Activated T-helper 1 cell treated with anti-CD3 and anti-CD28 coated beads, Interleukin-2, amount 50 U/mL, for 16 hours (primary cell): ENCODE data around the gene CAMK1D.
"Not testable (repeated sequence)": the region's sequence is repeated elsewhere in the genome, so short reads cannot be mapped to it uniquely, and the experiment has no call there.

Experiments
- DNase-seq, 2 donors: peaks; one replicate each; pipeline ENCODE4 v3.0.0-alpha.2; 2020; ENCODE audit warnings: low read depth in 1 of 2, low spot score in 1 of 2

The CAMK1D gene

DNA sequence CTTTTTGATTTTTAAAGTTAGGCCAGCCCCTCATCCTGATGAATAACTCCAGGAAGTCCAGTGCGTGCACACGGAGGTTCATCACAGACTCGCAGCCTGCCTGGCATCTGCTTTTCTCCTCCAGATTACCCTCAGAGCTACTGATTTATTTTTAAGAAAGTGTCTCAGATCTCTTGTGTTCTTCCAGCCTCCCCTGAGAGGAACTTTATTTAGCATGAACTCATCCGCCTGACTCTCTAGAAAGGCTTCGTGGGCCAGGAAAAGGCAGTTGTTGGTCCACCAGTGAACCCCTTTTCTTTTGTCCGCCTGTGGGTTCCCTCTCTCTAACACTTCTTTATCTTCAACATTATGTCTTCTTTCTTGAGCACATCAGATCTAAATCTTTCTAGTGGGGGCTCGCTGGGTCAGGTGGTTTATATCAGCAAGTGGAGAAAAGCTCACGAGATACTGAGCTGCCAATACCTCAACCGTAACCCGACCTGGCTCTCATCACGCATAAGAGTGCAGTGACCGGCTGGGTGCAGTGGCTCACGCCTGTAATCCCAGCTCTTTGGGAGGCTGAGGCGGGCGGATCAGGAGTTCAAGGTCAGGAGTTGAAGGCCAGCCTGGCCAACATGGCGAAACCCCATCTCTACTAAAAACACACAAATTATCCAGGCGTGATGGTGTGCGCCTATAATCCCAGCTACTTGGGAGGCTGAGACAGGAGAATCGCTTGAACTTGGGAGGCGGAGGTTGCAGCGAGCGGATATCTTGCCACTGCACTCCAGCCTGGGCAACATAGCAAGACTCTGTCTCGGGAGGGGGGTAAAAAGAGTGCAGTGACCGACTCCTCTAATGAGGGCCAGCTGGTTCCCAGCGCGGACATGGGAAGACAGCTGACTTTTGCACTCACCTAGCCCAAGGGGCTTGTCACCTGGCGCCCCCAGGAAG is 489.9 kb downstream of the CAMK1D start:
- no peak for DNase-seq

DNA sequence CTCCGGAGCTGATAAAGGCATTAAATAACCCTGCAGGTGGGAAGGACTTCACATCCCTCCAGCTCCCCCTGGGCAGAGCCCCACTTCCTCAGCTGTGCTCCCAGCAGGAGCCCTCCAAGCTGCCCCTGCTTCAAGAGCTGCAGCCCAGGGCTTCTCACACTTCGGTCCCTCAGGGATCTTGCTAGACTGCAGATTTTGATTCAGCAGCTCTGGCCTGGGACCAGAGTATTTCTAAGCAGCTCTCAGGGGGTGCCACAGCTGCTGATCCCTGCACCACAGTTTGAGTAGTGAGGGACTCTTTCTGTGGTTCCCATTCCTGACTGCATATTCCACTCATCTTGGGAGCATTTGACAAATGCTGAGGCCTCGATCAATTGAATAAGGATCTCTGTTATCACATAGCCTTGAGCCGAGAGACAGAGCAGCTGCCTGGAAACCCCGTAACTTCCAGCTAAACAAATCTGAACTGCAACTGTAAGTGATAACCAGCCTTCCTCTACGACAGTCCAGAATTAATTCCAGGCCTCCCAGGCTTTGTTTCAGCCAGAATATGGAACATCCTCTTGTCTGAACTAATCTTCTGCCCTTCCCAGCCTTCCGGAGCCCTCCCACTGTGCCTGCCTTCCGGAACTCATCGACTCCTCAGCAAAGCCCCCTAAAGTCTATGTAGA is 490.7 kb downstream of the CAMK1D start:
- no peak for DNase-seq

DNA sequence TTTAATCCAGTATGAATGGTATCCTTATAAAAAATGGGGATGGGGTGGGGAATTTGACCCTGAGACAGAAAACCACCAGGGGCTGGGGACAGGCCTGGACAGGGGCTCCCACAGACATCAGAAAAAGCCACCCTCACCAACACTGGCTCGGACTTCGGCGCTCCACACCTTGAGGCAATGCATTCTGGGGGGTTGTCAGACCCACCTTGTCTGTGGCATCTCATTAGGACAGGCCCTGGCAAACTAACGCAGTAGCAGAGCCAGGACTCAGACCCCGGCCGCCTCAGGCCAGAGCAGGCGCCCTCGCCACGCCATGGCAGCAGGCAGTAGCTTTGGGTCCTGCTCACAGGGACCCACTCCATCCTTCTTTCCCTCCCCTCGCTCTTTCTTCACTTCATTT is 492.1 kb downstream of the CAMK1D start:
- no peak for DNase-seq

DNA sequence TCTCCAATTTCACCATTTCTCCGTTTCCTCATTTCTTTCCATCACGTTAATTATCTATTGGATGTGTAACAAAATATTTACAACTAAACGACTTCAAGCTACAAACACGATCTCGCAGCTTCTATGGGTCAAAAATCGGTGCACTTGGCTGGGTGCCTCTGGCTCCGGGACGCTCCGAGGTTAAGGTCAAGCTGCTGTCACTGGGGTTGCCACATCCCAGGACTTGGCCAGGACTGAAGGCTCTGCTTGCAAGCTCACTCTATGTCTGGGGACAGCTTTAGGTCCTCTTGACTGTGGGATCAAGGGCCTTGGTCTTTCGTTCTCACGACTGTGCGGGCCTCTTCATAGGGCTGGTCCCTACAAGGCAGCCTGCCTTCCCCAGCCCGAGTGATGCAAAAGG is 492.5 kb downstream of the CAMK1D start:
- DNase-seq: no peak

DNA sequence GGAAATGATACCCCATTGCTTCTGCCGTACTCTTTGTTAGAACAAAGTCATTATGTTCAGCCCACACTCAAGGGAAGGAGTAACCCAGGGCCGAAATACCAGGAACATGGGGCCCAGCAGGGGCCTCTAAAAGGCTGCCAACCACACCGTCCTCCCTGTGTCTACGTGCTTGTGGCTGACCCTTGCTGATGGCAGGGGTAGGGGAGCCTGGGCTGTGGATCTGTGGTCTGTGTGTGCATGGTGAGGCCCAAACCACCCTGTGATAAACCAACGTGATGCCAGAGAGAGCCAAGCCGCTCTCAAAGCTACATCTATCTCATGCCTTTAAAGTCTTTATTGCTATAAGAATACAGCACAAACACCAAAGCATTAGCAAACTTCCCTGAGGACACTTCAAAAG is 493.0 kb downstream of the CAMK1D start:
- DNase-seq: no peak

DNA sequence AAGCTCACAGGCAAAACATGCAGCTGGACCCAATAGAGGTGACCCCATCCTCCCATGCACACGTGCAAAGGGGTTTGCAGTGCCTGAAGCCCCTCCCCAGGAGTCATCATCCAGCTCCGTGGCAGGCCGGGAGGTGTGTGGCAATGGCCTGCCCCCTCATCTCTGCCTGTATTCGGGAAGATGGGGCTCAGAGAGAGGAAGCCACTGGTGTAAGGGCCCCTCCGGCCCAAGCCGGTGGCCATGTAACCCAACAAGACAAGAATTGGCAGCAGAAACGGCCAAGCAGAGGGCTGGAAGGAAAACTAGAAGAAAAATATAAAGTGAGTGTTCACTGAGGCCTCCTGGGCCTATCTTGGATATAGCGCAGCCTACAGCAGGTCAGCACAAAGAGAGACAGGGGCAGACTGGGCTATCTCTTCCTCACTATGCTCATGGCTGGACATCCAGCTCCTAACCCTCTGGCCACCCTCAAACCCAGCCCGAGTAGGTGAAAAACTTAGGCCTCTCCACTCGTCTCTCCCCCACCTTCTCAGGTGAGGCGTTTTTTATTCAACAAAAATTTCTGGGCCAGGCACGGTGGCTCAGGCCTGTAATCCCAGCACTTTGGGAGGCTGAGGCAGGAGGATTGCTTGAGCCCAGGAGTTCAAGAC is 494.1 kb downstream of the CAMK1D start:
- DNase-seq: no peak

DNA sequence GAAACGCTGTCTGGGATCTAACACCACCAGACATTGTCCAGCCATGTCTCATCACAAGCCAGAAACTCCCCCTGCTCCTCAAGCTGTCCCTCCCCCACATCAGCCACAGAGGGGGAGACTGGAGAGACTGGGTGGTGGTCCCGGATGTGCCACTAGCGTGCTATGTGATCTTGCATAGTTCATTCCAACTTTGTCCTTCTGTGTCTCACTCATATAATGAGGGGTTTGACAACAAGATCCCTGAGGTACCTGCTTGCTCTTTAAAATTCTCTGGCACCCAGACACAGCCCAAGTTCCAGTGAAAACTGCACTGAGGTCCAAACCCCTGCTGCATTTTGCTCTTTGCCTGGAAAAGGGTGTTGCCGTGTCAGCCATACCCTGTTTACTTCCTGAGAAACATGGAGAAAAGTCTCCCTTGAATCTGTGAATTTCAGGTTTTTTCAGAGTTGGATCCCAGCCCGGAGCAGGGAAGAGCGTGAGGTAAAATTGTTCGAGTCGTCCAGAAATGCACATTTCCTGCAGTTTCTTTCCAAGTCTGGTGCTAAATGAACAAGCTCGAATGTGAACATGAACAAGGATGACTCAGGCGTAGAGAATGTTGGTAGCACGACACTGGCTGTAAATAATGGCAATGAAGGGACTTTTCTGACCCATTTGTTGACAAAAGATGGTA is 495.6 kb downstream of the CAMK1D start:
- no peak for DNase-seq

DNA sequence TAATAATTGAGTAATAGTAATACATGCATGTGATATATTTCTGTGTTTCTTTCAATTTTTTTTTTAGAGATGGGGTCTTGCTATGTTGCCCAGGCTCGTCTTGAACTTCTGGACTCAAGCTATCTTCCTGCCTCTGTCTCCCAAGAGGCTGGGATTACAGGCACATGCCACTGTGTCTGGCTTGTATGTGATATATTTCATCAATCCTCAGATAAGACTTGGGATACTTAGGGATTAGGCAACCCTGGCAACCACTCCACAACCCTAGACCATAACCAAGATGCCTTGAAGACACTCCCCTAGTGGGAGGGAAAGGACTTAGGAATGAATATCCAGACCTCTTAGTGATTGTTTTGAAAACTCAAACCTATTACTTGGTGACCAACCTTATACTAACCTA is 497.4 kb downstream of the CAMK1D start:
- no peak for DNase-seq

DNA sequence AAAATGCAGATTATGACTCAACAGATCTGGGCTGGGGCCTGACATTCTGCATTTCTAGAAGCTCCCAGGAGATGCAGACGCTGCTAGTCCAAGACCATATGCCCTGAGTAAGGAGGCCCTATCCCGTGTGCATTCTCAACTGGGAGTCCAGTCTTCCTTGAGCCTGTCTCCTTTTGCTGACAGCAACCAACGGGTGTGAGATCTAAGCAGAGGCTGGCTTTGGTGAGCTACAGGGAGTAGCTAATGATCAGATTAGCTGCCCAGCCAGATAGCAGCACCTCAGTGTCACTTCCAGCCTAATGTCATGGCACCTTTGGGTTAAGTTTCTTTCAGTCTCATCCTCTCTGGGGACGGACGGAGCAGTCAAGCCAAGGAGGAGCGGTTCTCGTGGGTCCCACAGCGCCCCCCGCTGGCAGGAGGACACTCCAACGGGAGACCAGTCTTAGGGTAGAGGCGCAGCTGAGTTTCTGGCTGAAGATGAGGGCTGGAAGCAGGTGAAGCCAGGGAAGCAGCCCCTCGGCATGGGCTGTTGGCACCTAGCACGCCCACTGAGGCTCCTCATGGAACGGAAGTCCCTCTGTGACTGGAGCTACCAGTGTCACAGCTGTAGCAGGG is 498.1 kb downstream of the CAMK1D start:
- DNase-seq: no peak

DNA sequence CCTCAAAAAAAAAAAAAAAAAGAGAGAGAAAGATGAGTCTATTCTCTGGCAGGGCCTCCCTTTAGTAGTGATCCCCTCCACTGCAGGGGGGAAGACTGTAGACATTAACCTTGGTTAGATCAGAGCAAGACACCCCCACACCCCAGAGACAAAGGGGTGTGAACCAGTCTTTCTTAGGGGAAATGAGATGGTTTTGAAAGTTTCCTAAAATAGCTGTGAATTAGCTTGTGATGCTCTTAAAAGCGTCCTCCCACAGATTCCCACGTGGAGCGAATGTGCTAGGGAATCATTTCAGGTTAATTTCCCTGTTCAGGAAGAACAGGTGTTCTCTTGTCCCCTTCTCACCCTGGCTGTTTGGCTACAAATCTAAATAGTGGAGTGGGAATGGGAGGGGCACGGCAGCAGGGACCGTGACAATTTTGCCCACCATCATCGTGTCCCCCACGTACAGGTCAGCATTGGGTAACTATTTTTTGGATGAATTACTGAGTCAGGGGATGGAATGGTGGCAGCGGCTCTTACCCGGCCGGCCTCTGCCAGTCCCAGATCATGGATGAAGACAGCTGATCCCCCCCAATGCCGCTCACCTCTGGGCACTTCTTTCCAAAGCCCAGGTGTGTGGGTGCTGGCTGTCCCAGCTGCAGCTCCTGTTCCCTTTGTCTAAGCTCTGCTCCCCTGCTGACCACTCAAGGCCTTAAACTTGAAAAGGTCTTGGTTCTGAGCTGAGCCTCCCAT is 499.3 kb downstream of the CAMK1D start:
- DNase-seq: no peak

DNA sequence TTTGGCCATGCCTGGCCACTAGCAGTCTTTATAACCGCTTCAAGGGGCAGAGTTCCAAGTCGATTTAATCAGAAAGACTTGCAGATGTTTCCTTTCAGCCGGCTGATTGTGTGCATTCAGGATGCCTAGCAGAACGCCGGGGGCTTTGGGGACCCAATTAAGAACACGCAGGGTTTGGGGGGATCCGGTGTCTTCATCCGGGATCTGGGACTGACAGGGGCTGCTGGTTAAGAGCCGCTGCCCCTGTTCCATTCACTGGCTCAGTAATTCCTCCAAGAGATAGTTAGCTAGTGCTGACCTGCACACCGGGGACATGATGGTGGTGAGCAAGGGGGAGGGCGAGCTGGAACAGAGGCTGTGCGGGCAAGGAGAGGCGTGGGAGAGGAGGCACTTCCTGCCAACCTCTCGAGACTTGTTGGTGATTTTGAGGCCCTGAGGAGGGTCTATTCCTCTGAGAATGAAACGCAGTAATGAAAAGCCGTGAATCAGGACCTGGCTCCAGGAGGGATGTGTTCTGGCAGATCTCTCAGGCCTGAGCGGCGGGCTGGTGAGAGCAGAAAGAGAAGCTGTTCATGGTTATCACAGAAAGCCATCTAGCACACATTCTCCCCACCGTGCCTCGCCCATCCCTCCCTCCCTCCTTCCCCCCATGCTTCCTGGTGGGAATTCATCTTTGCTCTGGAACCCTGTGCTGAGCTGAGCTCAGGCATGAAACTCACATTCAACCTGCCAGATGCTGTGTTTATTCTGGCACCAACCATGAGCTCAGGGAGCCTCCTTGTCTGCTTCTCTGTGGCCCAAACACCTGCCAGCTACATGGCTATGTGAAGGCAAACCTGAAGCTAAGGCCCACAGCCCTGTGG is 500.2 kb downstream of the CAMK1D start:
- no peak for DNase-seq

DNA sequence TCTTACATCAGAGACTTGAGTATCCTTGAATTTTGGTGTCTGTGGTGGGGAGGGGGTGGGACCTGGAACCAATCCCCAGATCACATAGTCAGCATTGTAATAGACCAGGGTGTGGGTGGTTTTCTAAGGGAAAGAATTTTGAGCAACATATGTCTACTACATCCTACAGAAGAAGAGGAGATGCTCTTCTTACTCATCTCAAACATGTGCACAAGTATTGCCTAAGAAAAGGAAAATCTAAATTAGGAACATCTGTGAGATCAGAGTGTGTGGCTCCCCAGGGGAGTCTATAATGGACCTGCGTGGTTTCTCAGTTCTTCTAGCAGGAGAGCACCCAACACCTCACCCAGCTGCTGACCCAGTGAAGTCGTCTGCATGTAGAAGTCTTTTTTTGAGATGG is 503.3 kb downstream of the CAMK1D start:
- no peak for DNase-seq

DNA sequence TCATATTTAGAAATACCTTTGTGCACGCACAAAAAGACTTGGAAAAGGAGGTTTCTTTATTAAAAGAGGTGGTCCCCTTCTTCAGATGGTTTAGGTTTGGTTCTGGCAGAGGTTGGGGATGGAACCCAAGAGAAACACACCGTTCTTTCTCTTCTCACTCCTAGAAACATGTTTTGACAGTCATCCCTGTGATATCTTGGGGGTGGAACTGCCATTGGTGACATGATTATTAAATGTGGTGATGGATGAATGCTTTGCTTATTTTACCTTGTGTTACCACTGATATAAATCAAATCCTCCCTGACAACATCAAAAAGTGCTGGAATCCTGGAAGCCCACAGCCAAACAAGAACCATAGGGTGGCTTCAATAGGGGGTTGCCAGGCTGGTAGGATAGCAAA is 505.6 kb downstream of the CAMK1D start:
- no peak for DNase-seq

DNA sequence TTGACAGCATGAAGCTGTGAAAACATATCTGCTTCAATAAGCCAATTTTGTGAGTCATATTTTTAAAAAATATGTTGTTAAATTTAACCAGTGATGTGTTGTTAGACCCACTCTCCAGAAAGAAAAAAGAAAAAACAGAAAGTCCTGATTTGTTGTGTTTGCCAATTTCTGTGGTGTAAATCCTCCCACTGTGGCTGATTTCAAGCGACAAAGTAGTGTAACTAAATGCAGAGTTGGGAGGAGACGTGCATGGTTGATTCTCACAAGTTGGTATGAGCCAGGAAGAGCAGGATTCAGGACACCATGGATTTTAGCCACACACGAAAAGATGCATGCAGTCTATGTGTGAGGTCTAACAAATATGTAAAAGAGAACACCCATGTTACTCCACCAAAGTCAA is 513.1 kb downstream of the CAMK1D start:
- no peak for DNase-seq

DNA sequence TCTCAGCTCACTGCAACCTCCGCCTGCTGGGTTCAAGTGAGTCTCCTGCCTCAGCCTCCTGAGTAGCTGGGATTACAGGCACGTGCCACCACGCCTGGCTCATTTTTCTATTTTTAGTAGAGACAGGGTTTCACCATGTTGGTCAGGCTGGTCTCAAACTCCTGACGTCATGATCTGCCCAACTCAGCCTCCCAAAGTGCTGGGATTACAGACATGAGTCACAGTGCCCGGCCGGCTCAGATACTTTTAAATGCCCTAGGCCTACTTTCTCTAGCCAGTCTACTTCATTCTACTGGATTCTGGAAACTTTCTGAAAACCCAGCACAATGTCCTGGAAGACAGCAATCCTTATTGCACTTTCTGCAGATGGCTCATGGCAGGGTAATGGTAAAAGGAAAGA is 516.2 kb downstream of the CAMK1D start:
- DNase-seq: not testable (repeated sequence)

DNA sequence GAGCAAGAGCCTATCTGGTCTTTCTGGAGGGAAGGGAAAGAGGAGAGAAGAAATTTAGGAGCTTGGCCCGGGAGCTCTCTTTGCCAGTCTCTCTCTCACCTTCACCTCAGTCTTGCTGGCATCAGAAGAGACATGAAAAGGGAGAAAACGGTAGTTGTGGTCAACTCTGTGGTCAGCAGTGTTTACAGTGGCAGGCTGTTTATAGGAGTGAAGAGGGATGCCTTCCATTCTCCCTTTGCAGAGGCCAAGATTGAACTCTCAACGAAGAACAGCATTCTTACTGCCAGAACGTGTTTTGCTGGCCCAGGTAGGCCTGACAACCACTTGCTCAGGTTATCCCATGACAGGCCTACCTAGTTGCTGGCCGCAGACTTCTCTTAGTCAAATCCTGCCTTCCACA is 518.9 kb downstream of the CAMK1D start:
- no peak for DNase-seq

DNA sequence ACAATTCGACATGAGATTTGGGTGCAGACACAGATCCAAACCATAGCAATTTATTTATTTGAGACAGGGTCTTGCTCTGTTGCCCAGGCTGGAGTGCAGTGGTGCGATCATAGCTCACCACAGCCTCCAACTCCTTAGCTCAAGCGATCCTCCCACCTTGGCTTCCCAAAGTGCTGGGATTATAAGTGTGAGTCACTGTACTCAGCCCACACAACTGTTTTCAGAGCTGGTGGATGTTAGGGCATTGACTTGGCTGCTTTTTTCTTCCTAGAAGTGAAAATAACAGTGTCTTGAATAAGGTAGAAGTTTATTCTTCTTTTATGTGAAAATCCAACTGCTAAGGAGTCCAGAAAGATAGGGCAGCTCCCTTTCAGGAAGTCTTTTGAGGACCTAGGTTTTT is 520.1 kb downstream of the CAMK1D start:
- DNase-seq: no peak

DNA sequence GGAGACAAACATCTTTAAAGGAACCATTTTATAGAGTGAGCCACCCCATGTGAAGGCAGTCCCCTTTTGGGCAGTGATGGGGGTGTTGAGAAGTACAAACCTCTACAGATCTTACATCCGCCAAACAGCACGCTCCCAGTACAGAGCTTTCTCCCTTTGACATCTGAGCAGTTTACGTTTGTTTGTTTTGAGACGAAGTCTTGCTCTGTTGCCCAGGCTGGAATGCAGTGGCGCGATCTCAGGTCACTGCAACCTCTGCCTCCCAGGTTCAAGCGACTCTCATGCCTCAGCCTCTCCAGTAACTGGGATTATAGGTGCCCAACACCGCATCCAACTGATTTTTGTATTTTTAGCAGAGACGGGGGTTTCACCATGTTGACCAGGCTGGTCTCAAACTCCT is 523.2 kb downstream of the CAMK1D start:
- DNase-seq: no peak

DNA sequence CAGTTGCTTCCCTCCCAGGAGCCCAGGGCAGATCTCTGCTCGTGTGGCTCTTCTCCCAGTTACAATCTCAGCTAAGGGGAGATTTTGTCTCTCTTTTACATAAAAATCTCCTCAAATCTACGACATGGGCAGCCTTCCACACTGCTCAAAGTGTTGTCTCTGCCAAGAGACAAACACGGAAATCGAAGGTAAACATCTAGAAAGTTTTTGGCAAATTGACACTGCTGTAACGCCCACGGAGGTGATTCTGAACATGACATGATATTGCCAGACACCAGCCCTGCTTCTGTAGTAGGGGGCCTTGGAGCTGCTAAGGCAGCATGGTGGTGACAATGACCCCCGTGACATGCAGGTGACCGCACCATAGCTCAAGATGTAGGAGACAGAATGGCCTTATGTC is 523.8 kb downstream of the CAMK1D start:
- no peak for DNase-seq

DNA sequence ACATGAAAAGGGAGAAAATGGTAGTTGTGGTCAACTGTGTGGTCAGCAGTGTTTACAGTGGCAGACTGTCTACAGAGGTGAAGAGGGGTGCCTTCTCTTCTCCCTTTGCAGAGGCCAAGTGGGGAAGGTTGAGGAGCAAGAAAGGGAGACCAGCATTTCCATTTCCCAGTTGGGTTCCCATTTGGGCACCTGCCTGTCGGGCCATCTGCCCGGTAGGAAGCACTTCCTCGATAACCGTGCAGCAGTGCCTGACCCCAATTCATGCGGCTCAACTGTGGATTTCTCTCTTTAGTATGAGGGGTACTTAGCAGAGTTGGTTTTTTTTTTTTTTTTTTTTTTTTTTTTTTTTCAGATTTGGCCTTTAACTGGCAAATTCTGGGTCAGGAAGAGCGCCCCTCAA is 525.2 kb downstream of the CAMK1D start:
- no peak for DNase-seq
